ENCODE results near the gene YLPM1. TPM values are rescaled to one million over a fixed set of nuclear protein-coding genes. Genes with fewer than 3 reads are reported as not detected.

YLPM1 gene
- total and polyA plus RNA-seq, 2 experiments from 2014 or later = 16.8 to 19.3 TPM

GRCh38 chr14:74765721-74766120, 2.6 kb downstream of the YLPM1 start:
- H2AFZ ChIP-seq = no peak overlapping the region
- peaks cover 87% of the 10 kb centered on the region for H3K79me2 ChIP-seq (ENCODE audit: insufficient read depth)
- peak overlapping the region; percentile 95 for H3K9ac ChIP-seq
- in situ Hi-C loops (cut with MboI) = no loop called here
- peaks cover 5% of the 10 kb centered on the region; the same call in 1 of the 2 replicates for H3F3A ChIP-seq (ENCODE audit: insufficient read depth)
- no peaks in the 10 kb centered on the region for H3K27me3 ChIP-seq (replicated peaks; ENCODE audit: insufficient read depth)
- H3K27ac ChIP-seq = no peak overlapping the region
- no peak for TF ChIP-seq EZH2 (IDR thresholded peaks at IDR 0.05; ENCODE audit: insufficient read depth, poor library complexity, severe bottlenecking)
- TF ChIP-seq EZH2phosphoT487 (IDR thresholded peaks at IDR 0.05; ENCODE audit: insufficient read depth, low read depth) = no peak
- H3K4me2 ChIP-seq (ENCODE audit: unreplicated experiment) = peak overlapping the region; percentile 97
- no peaks in the 10 kb centered on the region for H3K9me3 ChIP-seq (ENCODE audit: low read depth)
- DNase-seq = no peak
- H3K9me2 ChIP-seq (ENCODE audit: insufficient read depth) = no peaks in the 10 kb centered on the region
- H3K36me3 ChIP-seq (ENCODE audit: low read depth) = no peaks in the 10 kb centered on the region
- peak overlapping the region; percentile 94 for H3K4me3 ChIP-seq
- H4K20me1 ChIP-seq (ENCODE audit: insufficient read depth) = peaks cover 15% of the 10 kb centered on the region; the same call in 1 of the 2 replicates
- peaks cover 26% of the 10 kb centered on the region for H3K4me1 ChIP-seq (ENCODE audit: insufficient read depth)

- Histone ChIP-seq H2AFZ (no peak overlapping the region), H3K9me2 (ENCODE audit: insufficient read depth) (no peaks in the 10 kb centered on the region), H3K4me1 (ENCODE audit: insufficient read depth) (peaks cover 7% of the 10 kb centered on the region; the same call in 1 of the 2 replicates), H3K36me3 (ENCODE audit: low read depth) (no peaks in the 10 kb centered on the region; the same call in 1 of the 2 replicates), H3F3A (ENCODE audit: insufficient read depth) (0 out of 2 replicates have a peak, but pooled peaks cover 3% of the 10 kb centered on the region), H3K4me2 (ENCODE audit: unreplicated experiment) (no peak overlapping the region), H3K27ac (no peak overlapping the region), H3K9me3 (ENCODE audit: low read depth) (no peaks in the 10 kb centered on the region), H4K20me1 (ENCODE audit: insufficient read depth) (no peaks in the 10 kb centered on the region), H3K4me3 (no peak overlapping the region), H3K9ac (no peak overlapping the region), H3K79me2 (ENCODE audit: insufficient read depth) (peaks cover 100% of the 10 kb centered on the region), H3K27me3 (replicated peaks; ENCODE audit: insufficient read depth) (no peaks in the 10 kb centered on the region)
- in situ Hi-C loops (cut with MboI) = no loop called here
- WGBS, 2 experiments (ENCODE audit: low coverage in 1 of 2, low lambda C conversion rate in 2 of 2, missing lambda C conversion rate in 2 of 2) = 94% methylated on average over 5 of the region's 5 CpGs
- DNase-seq = no peak
- no peak for TF ChIP-seq EZH2phosphoT487 (IDR thresholded peaks at IDR 0.05; ENCODE audit: insufficient read depth, low read depth)
- no peak for TF ChIP-seq EZH2 (IDR thresholded peaks at IDR 0.05; ENCODE audit: insufficient read depth, poor library complexity, severe bottlenecking)
Measured at GRCh38 chr14:74771399-74771798, 8.3 kb downstream of the YLPM1 start.

- Histone ChIP-seq H2AFZ (no peak overlapping the region), H3K9me2 (ENCODE audit: insufficient read depth) (no peaks in the 10 kb centered on the region), H3K79me2 (ENCODE audit: insufficient read depth) (peaks cover 75% of the 10 kb centered on the region), H3K27ac (no peak overlapping the region), H3K27me3 (replicated peaks; ENCODE audit: insufficient read depth) (no peaks in the 10 kb centered on the region), H3F3A (ENCODE audit: insufficient read depth) (0 out of 2 replicates have a peak, but pooled peaks cover 6% of the 10 kb centered on the region), H3K9ac (no peak overlapping the region), H3K4me3 (no peak overlapping the region), H3K4me2 (ENCODE audit: unreplicated experiment) (no peak overlapping the region), H3K36me3 (ENCODE audit: low read depth) (peaks cover 48% of the 10 kb centered on the region), H4K20me1 (ENCODE audit: insufficient read depth) (no peaks in the 10 kb centered on the region; the same call in 1 of the 2 replicates), H3K4me1 (ENCODE audit: insufficient read depth) (no peaks in the 10 kb centered on the region), H3K9me3 (ENCODE audit: low read depth) (no peaks in the 10 kb centered on the region)
- in situ Hi-C loops (cut with MboI) = no loop called here
- TF ChIP-seq EZH2 (IDR thresholded peaks at IDR 0.05; ENCODE audit: insufficient read depth, poor library complexity, severe bottlenecking) (no peak), EZH2phosphoT487 (IDR thresholded peaks at IDR 0.05; ENCODE audit: insufficient read depth, low read depth) (no peak)
- DNase-seq = no peak
Measured at GRCh38 chr14:74784634-74785033, 21.5 kb downstream of the YLPM1 start.

GRCh38 chr14:74785056-74785613, 22.0 kb downstream of the YLPM1 start:
- TF ChIP-seq EZH2phosphoT487 (IDR thresholded peaks at IDR 0.05; ENCODE audit: insufficient read depth, low read depth) = no peak
- no peak for TF ChIP-seq EZH2 (IDR thresholded peaks at IDR 0.05; ENCODE audit: insufficient read depth, poor library complexity, severe bottlenecking)
- in situ Hi-C loops (cut with MboI) = no loop called here
- peaks cover 44% of the 10 kb centered on the region for H3K36me3 ChIP-seq (ENCODE audit: low read depth)
- no peak overlapping the region for H3K9ac ChIP-seq
- DNase-seq = no peak
- no peak overlapping the region for H3K4me2 ChIP-seq (ENCODE audit: unreplicated experiment)
- WGBS, 2 experiments (ENCODE audit: low coverage in 1 of 2, low lambda C conversion rate in 2 of 2, missing lambda C conversion rate in 2 of 2) = 32 to 41% methylated on average over 1 of the region's 1 CpG
- H3K27me3 ChIP-seq (replicated peaks; ENCODE audit: insufficient read depth) = no peaks in the 10 kb centered on the region
- no peaks in the 10 kb centered on the region for H3K9me2 ChIP-seq (ENCODE audit: insufficient read depth)
- no peak overlapping the region for H2AFZ ChIP-seq
- H3K79me2 ChIP-seq (ENCODE audit: insufficient read depth) = peaks cover 80% of the 10 kb centered on the region
- no peak overlapping the region for H3K27ac ChIP-seq
- H4K20me1 ChIP-seq (ENCODE audit: insufficient read depth) = no peaks in the 10 kb centered on the region; the same call in 1 of the 2 replicates
- H3K4me1 ChIP-seq (ENCODE audit: insufficient read depth) = no peaks in the 10 kb centered on the region
- no peaks in the 10 kb centered on the region for H3K9me3 ChIP-seq (ENCODE audit: low read depth)
- H3K4me3 ChIP-seq = no peak overlapping the region
- 0 out of 2 replicates have a peak, but pooled peaks cover 6% of the 10 kb centered on the region for H3F3A ChIP-seq (ENCODE audit: insufficient read depth)

All from GM23248 (cell line).